ENCODE measurements around the gene SPEN. TPM values are rescaled to one million over a fixed set of nuclear protein-coding genes. Genes with fewer than 3 reads are reported as not detected.
"Not testable (repeated sequence)": the region's sequence is repeated elsewhere in the genome, so short reads cannot be mapped to it uniquely, and the experiment has no call there.

The SPEN gene
- total RNA-seq, 4 donors from 2014 or later = 51.8 to 94.9 (median 61.5) TPM

DNA sequence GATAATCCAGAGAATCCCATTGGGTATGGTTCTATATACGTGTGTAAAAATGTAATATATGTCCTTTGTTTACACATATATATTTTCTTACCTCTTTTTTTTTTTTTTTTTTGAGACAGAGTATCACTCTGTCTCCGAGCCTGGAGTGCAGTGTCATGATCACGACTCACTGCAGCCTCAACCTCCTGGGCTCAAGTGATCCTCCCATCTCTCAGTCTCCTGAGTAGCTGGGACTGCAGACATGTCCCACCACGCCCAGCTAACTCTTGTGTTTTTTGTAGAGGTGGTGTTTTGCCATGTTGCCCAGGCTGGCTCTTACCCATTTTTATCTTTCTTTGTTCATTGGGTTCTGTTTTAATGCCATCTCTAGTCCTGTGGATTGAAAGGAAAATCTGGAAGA lies 68.9 kb downstream of the SPEN start:
- no peak overlapping the region for H3K27ac ChIP-seq
- H3K9me3 ChIP-seq = no peaks in the 10 kb centered on the region
- peaks cover 0 to 4% (median 0%) of the 10 kb centered on the region in 4 donors for H3K4me1 ChIP-seq
- no peak overlapping the region for H3K4me3 ChIP-seq
- peaks cover 0 to 63% (median 0%) of the 10 kb centered on the region in 3 donors for H3K36me3 ChIP-seq
- H3K27me3 ChIP-seq = no peaks in the 10 kb centered on the region
- TF ChIP-seq CTCF (IDR thresholded peaks at IDR 0.05) = no peak
- no peak for TF ChIP-seq POLR2A (IDR thresholded peaks at IDR 0.05)
- DNase-seq = no peak

GRCh38 chr1:15916916-15917315 lies 69.4 kb downstream of the SPEN start:
- TF ChIP-seq POLR2A (IDR thresholded peaks at IDR 0.05) = no peak
- TF ChIP-seq CTCF (IDR thresholded peaks at IDR 0.05) = no peak
- no peaks in the 10 kb centered on the region for H3K9me3 ChIP-seq
- no peak for DNase-seq
- peaks cover 0 to 63% (median 0%) of the 10 kb centered on the region in 3 donors for H3K36me3 ChIP-seq
- peaks cover 0 to 4% (median 0%) of the 10 kb centered on the region in 4 donors for H3K4me1 ChIP-seq
- H3K27me3 ChIP-seq = no peaks in the 10 kb centered on the region
- H3K4me3 ChIP-seq = no peak overlapping the region
- H3K27ac ChIP-seq = no peak overlapping the region

DNA sequence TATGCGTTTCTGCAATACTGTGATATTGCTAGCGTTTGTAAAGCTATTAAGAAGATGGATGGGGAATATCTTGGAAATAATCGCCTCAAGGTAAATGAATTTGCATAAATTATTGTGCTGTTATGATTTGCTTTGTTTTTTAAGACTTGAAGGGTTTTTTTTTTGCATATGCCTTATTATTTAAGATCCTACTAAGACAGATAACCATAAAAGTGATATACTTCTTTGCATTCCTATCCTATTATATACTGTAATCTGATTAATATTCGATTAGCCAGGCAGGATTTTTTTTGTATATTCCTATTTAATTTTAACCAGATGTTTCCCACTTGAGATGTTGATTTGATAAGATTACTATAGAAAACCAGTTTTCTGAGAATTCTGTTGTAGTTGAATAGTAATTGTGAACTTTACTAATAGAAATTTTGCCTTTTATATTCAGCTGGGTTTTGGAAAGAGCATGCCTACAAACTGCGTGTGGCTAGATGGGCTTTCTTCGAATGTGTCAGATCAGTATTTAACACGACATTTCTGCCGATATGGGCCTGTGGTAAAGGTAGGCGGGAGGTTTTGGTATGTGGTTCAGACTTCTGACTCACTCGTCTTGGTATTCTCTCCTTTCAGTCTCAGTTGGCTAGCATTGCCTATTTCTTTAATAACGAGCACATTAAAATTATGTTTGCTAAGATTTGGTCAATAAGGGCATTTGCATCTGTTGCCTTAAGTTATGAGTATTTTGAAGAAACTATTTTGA lies 71.6 kb downstream of the SPEN start:
- no peak overlapping the region for H3K4me3 ChIP-seq
- no peaks in the 10 kb centered on the region for H3K27me3 ChIP-seq
- H3K4me1 ChIP-seq = peaks cover 0 to 4% (median 0%) of the 10 kb centered on the region in 4 donors
- no peak overlapping the region for H3K27ac ChIP-seq
- TF ChIP-seq POLR2A (IDR thresholded peaks at IDR 0.05) (no peak), CTCF (IDR thresholded peaks at IDR 0.05) (no peak)
- peaks cover 0 to 61% (median 0%) of the 10 kb centered on the region in 3 donors for H3K36me3 ChIP-seq
- H3K9me3 ChIP-seq = no peaks in the 10 kb centered on the region
- DNase-seq = peak in 1 of 3 donors; percentile 10

GRCh38 chr1:15923241-15923640 lies 75.7 kb downstream of the SPEN start:
- TF ChIP-seq CTCF (IDR thresholded peaks at IDR 0.05) (no peak), POLR2A (IDR thresholded peaks at IDR 0.05) (no peak)
- no peaks in the 10 kb centered on the region for H3K27me3 ChIP-seq
- H3K27ac ChIP-seq = no peak overlapping the region
- H3K4me3 ChIP-seq = no peak overlapping the region
- no peaks in the 10 kb centered on the region for H3K9me3 ChIP-seq
- no peak for DNase-seq
- peaks cover 0 to 76% (median 0%) of the 10 kb centered on the region in 3 donors for H3K36me3 ChIP-seq
- H3K4me1 ChIP-seq = no peaks in the 10 kb centered on the region

- H3K27me3 ChIP-seq, H3K27ac ChIP-seq, H3K4me3 ChIP-seq, H3K9me3 ChIP-seq, DNase-seq, H3K4me1 ChIP-seq: not testable (repeated sequence)
- peaks cover 0 to 90% (median 0%) of the 10 kb centered on the region in 3 donors for H3K36me3 ChIP-seq
These were observed 78.9 kb downstream of the SPEN start for GRCh38 chr1:15926448-15926847.
